Neuron (in vitro differentiated cells): ENCODE measurements around the gene SCAMP4.
"Not testable (repeated sequence)": the region's sequence is repeated elsewhere in the genome, so short reads cannot be mapped to it uniquely, and the experiment has no call there.

Experiments
- H2AFZ ChIP-seq: one replicate; pipeline ENCODE4 v1.6.1; 2013; ENCODE audit warnings: low read depth, mild to moderate bottlenecking, inconsistent platforms, low read length, moderate library complexity
- H3K27me3 ChIP-seq: one replicate; pipeline ENCODE4 v1.6.1; 2013; ENCODE audit warnings: low read length; ENCODE audit not compliant: insufficient read depth
- H3K36me3 ChIP-seq: one replicate; pipeline ENCODE4 v1.6.1; 2013; ENCODE audit warnings: low read length; ENCODE audit not compliant: insufficient read depth
- H3K4me1 ChIP-seq: one replicate; pipeline ENCODE4 v1.6.1; 2013; ENCODE audit warnings: low read length; ENCODE audit not compliant: insufficient read depth
- H3K4me3 ChIP-seq: 2 replicates; pipeline ENCODE4 v1.5.1; 2013; ENCODE audit warnings: mild to moderate bottlenecking, low read length, moderate library complexity
- H3K9me3 ChIP-seq: one replicate; pipeline ENCODE4 v1.6.1; 2013; ENCODE audit warnings: low read length

Gene SCAMP4

GRCh38 chr19:1873524-1874473, 31.4 kb upstream of the SCAMP4 start:
- Histone ChIP-seq H3K27me3 (no peaks in the 10 kb centered on the region), H3K4me1 (peaks cover 21% of the 10 kb centered on the region), H3K4me3 (peak overlapping the region; percentile 89), H2AFZ (no peak overlapping the region), H3K36me3 (peaks cover 13% of the 10 kb centered on the region), H3K9me3 (no peaks in the 10 kb centered on the region)

DNA sequence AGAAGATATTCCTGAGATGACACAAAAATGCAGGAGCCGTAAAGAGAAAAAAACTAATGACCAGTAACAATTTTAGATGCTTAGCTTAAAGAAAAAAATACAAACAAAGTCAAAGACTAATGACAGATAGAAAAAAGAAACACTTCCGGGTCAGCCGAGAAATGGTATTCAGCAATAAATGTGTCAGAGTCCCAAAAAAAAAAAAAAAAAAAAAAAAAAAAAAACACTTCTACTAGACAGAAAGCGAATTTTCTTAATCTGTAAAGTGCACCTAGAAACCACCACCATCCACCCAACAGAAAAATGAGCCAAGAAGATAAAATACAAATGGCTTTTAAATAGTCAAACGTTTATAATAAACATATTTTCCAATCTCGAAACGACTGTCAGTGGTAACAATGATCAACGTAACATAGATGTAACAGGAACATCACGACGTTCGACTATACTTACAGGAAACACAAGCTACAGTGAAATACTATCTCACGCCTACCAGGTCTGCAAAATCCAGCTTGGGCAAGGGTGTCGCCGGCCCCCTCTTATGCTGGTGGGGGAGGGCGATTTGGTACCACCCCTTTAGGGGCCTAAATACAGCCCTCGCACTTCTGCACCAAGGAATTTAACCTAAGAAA, 30.5 kb upstream of the SCAMP4 start:
- Histone ChIP-seq H3K27me3 (no peaks in the 10 kb centered on the region), H3K4me1 (peaks cover 21% of the 10 kb centered on the region), H3K4me3 (peak overlapping the region; percentile 89), H2AFZ (no peak overlapping the region), H3K36me3 (peaks cover 13% of the 10 kb centered on the region), H3K9me3 (no peaks in the 10 kb centered on the region)

DNA sequence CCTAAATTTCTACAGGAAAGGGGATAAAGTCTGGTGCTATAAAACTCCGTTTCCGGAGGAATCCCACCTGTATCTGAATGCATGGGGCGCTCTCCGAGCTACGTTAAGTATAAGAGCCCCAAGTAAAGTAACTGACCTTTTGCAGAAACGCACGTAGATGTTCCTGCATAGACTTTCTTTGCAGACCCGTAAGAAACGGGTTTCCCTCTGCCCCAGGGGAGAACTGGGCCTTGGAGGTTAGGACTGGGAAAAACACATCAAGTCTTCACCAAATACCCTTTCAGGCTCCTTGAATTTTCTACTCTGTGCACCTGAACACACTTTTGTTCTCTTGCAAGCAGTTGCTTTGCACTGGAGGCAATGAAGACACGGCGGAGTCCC, 29.9 kb upstream of the SCAMP4 start:
- Histone ChIP-seq H3K36me3 (peaks cover 14% of the 10 kb centered on the region), H3K4me1 (peaks cover 21% of the 10 kb centered on the region), H3K4me3 (peak overlapping the region; percentile 89)
- not testable (repeated sequence) for H3K9me3 ChIP-seq, H3K27me3 ChIP-seq, H2AFZ ChIP-seq

GRCh38 chr19:1875646-1876495, 29.3 kb upstream of the SCAMP4 start:
- Histone ChIP-seq H3K36me3 (peaks cover 14% of the 10 kb centered on the region), H3K4me1 (peaks cover 21% of the 10 kb centered on the region), H2AFZ (no peak overlapping the region), H3K27me3 (no peaks in the 10 kb centered on the region), H3K9me3 (no peaks in the 10 kb centered on the region), H3K4me3 (peak overlapping the region; percentile 89)

DNA sequence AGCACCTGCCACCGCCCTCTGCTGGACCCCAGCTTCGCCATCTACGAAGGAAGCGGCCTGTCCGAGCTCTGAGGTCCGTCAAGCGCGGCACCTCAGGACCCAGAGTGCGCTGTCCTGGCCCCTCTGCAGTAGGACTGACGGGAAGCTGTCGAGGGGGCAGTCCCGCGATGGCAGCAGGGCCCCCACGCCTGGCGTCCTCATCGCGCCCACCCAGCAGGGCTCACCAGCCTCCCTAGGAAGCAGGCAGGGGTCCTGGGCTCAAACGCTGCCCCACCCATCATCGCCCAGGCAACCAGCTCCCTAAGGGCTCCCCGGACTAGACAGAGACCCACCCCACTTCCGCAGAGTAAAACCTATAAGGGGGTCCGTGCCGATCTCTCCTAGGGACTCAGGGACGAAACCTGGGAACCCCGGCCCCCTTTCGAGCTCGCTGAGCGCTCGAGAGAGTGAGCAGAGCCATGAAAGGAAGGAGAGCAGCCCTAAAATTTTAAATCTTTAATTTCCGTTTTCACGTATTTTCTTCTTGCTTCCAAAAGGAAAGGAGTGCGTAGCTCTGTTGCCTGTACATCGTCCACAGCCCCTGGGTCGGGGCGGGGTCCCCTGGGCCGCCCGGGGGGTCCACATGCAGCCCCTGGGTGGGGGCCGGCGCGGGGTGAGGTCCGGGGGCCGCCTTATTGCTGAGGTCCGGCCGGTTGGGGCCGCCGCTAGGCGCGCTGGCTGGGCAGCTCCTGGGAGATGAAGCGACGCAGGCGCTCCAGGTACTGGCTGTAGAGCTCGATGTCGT, 28.5 kb upstream of the SCAMP4 start:
- peaks cover 12% of the 10 kb centered on the region for H3K36me3 ChIP-seq
- peaks cover 21% of the 10 kb centered on the region for H3K4me1 ChIP-seq
- not testable (repeated sequence) for H2AFZ ChIP-seq, H3K27me3 ChIP-seq, H3K9me3 ChIP-seq
- peak overlapping the region; percentile 89 for H3K4me3 ChIP-seq

GRCh38 chr19:1877280-1877660, 27.9 kb upstream of the SCAMP4 start:
- not testable (repeated sequence) for H2AFZ ChIP-seq, H3K27me3 ChIP-seq, H3K9me3 ChIP-seq, H3K4me3 ChIP-seq
- Histone ChIP-seq H3K36me3 (peaks cover 12% of the 10 kb centered on the region), H3K4me1 (peaks cover 26% of the 10 kb centered on the region)

DNA sequence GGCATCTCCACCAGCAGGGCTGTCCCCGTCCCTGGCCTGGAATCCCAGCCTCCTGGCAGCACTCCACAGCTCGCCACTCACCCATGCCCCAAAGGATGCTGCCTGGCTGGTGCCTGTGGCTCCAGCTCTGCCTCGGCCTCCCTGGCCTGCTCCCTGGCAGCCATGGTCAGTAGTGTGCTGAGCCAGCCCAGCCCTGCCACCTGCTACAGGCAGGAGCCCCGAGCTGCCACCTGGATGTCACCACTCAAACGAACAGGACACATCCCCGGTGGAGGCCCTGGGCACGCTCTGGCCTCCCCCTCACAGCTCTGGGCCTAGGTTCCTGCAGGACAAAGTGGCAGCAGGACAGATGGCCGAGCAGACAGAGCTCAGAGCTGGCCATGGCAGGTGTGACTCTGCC, 26.6 kb upstream of the SCAMP4 start:
- peaks cover 39% of the 10 kb centered on the region for H3K4me1 ChIP-seq
- H3K4me3 ChIP-seq, H2AFZ ChIP-seq, H3K27me3 ChIP-seq, H3K9me3 ChIP-seq: not testable (repeated sequence)
- peaks cover 10% of the 10 kb centered on the region for H3K36me3 ChIP-seq

DNA sequence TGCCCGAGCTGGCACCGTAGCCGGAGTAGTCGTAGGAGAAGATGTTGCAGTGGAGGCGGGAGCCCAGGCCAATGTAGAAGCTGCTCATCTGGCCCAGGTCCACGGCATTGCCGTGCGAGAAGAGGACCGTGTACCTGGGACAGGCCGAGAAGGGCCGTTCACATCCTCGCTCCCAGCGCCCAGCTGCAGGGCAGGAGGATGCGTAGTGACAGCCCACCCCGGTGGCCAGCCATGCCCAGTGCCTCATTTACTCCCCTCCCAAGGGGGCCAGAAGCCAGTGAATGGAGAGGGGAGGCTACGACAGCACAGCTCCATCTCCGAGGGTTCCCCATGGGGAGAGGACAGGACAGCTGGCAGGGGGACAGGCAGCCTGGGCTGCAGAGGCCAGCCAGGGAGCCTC, 25.2 kb upstream of the SCAMP4 start:
- H3K27me3 ChIP-seq, H3K4me3 ChIP-seq: not testable (repeated sequence)
- peaks cover 37% of the 10 kb centered on the region for H3K4me1 ChIP-seq

GRCh38 chr19:1880611-1881392, 24.4 kb upstream of the SCAMP4 start:
- H2AFZ ChIP-seq = no peak overlapping the region
- H3K36me3 ChIP-seq = peaks cover 7% of the 10 kb centered on the region
- peaks cover 36% of the 10 kb centered on the region for H3K4me1 ChIP-seq
- H3K9me3 ChIP-seq = no peaks in the 10 kb centered on the region
- H3K4me3 ChIP-seq = no peak overlapping the region
- H3K27me3 ChIP-seq = no peaks in the 10 kb centered on the region

More for the DNA sequence above, 25.2 kb upstream of the SCAMP4 start:
- not testable (repeated sequence) for H3K9me3 ChIP-seq, H3K36me3 ChIP-seq, H2AFZ ChIP-seq

DNA sequence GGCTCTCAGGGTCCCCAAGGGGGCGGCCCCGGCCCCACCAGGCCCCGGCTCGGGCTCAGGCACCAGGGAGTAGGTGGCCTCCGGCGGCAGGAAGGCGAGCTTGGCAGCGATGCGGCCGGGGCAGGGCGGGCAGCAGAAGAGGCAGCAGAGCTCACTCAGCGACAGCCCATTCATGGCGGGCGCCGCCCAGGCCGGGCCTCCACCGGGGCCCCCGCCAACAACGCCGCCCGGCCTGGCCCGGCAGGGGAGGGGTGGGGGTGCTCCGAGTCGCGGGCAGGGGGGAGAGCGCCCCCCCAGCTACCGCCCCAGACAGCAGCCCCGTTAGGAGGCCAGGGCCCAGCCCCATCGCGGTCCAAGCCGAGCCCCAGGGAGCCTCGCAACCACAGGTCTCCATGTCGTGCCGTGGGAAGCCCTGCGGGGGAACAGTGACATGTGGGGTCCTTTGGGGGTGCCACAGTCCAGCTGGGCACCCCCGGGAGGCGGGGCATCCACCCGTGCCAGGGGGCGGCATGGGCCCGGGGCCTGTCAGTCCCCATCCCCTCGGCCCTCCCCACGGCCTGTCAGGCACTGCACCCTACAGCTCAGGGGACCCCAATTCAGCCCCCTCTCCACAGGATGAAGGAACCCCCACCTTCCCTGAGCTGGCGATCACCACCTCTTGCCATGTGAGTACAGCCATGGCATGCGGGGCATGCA, 23.7 kb upstream of the SCAMP4 start:
- not testable (repeated sequence) for H3K36me3 ChIP-seq, H2AFZ ChIP-seq, H3K9me3 ChIP-seq

GRCh38 chr19:1882089-1882785, 23.0 kb upstream of the SCAMP4 start:
- Histone ChIP-seq H2AFZ (no peak overlapping the region), H3K36me3 (peaks cover 7% of the 10 kb centered on the region), H3K4me3 (no peak overlapping the region), H3K27me3 (no peaks in the 10 kb centered on the region), H3K9me3 (no peaks in the 10 kb centered on the region), H3K4me1 (peaks cover 33% of the 10 kb centered on the region)

More for the DNA sequence above, 23.7 kb upstream of the SCAMP4 start:
- H3K27me3 ChIP-seq, H3K4me3 ChIP-seq: not testable (repeated sequence)
- H3K4me1 ChIP-seq = peaks cover 32% of the 10 kb centered on the region
